Right atrium auricular region (tissue), 2 donors: ENCODE results near the gene ANP32A. TPM values are rescaled to one million over a fixed set of nuclear protein-coding genes. Genes with fewer than 3 reads are reported as not detected.
"Not testable (repeated sequence)": the region's sequence is repeated elsewhere in the genome, so short reads cannot be mapped to it uniquely, and the experiment has no call there.

Experiments
- DNase-seq: peaks from one replicate; pipeline ENCODE4 v3.0.0-alpha.2; 2019; ENCODE audit warnings: low spot score
- H3K27ac ChIP-seq, 2 donors: fragments of 200-600 bp; sonication (generic); 1 replicate in 1 of 2; 2 replicates in 1 of 2; pipeline ENCODE4 v1.5.1; 2016 to 2019
- H3K27me3 ChIP-seq, 2 donors: fragments of 200-600 bp; sonication (generic); one replicate each; pipeline versions ENCODE4 v1.5.1 to v1.6.0; 2017 to 2019
- H3K36me3 ChIP-seq: fragments of 200-600 bp; sonication (generic); one replicate; pipeline ENCODE4 v1.5.1; 2016
- H3K4me1 ChIP-seq, 2 donors: fragments of 200-600 bp; sonication (generic); one replicate each; pipeline versions ENCODE4 v1.5.1 to v1.6.0; 2017 to 2019
- H3K4me3 ChIP-seq, 2 donors: fragments of 200-600 bp; sonication (generic); 1 replicate in 1 of 2; 2 replicates in 1 of 2; pipeline ENCODE4 v1.5.1; 2017 to 2019; ENCODE audit warnings: mild to moderate bottlenecking in 1 of 2, moderate library complexity in 1 of 2
- H3K9me3 ChIP-seq, 2 donors: fragments of 200-600 bp; sonication (generic); one replicate each; pipeline ENCODE4 v1.5.1; 2019
- total RNA-seq, 2 donors: library from RNA; depleted of rRNA; stranded (reverse); fragments of >200 nt; gene quantifications; one replicate each; pipeline ENCODE4 v1.1.0, GENCODE V29; 2016
- TF ChIP-seq, protein P1 (sequence below), 2 donors: fragments of 200-600 bp; sonication (generic); IDR thresholded peaks; one replicate each; pipeline ENCODE4 v1.5.1; 2019; ENCODE audit warnings: antibody characterized with exemption in 2 of 2

The ANP32A gene
- total RNA-seq, 2 donors from 2014 or later, result 60.9 to 69.2 TPM

DNA sequence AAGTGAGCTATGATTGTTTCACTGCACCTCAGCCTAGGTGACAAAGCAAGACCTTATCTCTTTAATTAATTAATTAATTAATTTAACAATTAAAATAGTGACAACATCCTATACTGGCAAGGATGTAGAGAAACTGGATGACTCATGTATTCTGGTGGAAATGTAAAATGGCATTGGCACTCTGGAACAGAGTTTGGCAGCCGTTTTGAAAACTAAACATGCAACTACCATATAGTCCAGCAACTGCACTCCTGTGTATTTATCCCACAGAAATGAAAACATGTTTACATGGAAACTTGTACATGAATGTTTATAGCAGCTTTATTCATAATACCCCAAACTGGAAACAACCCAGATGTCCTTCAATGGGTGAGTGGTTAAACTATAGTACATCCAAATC lies 56.6 kb downstream of the ANP32A start:
- Histone ChIP-seq H3K9me3 (no peaks in the 10 kb centered on the region), H3K27ac (no peak overlapping the region), H3K4me3 (no peak overlapping the region), H3K36me3 (no peaks in the 10 kb centered on the region), H3K4me1 (no peaks in the 10 kb centered on the region), H3K27me3 (no peaks in the 10 kb centered on the region)
- no peak for DNase-seq
- TF ChIP-seq, protein P1, sequence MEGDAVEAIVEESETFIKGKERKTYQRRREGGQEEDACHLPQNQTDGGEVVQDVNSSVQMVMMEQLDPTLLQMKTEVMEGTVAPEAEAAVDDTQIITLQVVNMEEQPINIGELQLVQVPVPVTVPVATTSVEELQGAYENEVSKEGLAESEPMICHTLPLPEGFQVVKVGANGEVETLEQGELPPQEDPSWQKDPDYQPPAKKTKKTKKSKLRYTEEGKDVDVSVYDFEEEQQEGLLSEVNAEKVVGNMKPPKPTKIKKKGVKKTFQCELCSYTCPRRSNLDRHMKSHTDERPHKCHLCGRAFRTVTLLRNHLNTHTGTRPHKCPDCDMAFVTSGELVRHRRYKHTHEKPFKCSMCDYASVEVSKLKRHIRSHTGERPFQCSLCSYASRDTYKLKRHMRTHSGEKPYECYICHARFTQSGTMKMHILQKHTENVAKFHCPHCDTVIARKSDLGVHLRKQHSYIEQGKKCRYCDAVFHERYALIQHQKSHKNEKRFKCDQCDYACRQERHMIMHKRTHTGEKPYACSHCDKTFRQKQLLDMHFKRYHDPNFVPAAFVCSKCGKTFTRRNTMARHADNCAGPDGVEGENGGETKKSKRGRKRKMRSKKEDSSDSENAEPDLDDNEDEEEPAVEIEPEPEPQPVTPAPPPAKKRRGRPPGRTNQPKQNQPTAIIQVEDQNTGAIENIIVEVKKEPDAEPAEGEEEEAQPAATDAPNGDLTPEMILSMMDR (IDR thresholded peaks at IDR 0.05), result no peak

DNA sequence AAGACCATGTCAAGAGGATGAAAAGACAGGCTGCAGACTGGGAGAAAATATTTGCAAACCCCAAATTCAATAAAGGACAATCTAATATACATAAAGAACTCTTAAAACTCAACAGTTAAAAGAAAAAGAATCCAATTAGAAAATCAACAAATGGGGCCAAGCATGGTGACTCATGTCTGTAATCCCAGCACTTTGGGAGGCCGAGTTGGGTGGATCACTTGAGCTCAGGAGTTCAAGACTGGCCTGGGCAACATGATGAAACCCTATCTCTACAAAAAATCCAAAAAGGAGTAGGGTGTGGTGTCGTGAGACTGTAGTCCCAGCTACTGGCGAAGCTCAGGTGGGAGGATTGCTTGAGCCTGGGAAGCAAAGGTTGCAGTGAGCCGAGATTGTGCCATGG lies 57.6 kb downstream of the ANP32A start:
- H3K4me3 ChIP-seq, result no peak overlapping the region
- no peaks in the 10 kb centered on the region for H3K4me1 ChIP-seq
- H3K36me3 ChIP-seq, result no peaks in the 10 kb centered on the region
- no peaks in the 10 kb centered on the region for H3K9me3 ChIP-seq
- H3K27me3 ChIP-seq, result no peaks in the 10 kb centered on the region
- peak; percentile 40 for DNase-seq
- TF ChIP-seq, protein P1 (IDR thresholded peaks at IDR 0.05), result no peak
- H3K27ac ChIP-seq, result no peak overlapping the region

DNA sequence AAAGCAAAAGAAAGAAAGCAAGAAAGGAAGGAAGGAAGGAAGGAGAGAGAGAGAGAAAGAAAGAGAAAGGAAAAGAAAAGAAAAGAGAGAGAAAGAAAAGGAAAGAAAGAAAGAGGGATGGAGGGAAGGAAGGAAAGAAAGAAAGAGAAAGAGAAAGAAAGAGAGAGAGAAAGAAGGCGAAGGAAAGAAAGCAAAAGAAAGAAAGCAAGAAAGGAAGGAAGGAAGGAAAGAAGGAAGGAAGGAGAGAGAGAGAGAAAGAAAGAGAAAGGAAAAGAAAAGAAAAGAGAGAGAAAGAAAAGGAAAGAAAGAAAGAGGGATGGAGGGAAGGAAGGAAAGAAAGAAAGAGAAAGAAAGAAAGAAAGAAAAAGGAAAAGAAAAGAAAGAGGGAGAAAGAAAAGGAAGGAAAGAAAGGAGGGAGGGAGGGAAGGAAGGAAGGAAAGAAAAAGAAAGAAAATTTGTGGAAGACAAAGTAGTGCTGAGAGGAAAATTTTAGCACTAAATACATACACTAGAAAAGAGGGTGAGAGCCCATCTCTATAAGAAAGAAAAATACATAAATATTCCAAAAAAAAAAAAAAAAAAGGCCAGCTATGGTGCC lies 60.6 kb downstream of the ANP32A start:
- H3K4me1 ChIP-seq, H3K4me3 ChIP-seq, H3K27ac ChIP-seq, H3K27me3 ChIP-seq, H3K36me3 ChIP-seq, DNase-seq, H3K9me3 ChIP-seq: not testable (repeated sequence)

GRCh38 chr15:68755731-68756130 lies 65.0 kb downstream of the ANP32A start:
- no peak overlapping the region for H3K27ac ChIP-seq
- TF ChIP-seq, protein P1 (IDR thresholded peaks at IDR 0.05), result no peak
- H3K9me3 ChIP-seq, result no peaks in the 10 kb centered on the region
- no peaks in the 10 kb centered on the region for H3K36me3 ChIP-seq
- no peaks in the 10 kb centered on the region for H3K27me3 ChIP-seq
- H3K4me3 ChIP-seq, result no peak overlapping the region
- H3K4me1 ChIP-seq, result no peaks in the 10 kb centered on the region
- DNase-seq, result no peak

DNA sequence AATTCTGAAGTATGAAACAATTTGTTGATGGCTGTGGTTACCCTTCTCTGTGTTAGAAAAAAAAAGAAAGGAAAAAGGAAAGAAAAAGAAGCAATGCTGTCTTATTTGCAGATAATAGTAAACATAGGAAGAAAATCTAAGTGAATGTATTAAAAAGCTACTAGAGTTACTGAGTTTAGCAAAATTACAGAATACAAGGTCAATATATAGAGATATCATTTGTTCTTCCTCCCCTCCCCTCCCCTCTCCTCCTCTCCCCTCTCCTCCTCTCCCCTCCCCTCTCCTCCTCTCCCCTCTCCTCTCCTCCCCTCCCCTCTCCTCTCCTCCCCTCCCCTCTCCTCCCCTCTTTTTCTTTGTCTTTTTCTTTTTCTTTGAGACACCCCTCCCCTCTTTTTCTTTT lies 69.1 kb downstream of the ANP32A start:
- Histone ChIP-seq H3K9me3 (no peaks in the 10 kb centered on the region), H3K27ac (no peak overlapping the region), H3K36me3 (no peaks in the 10 kb centered on the region), H3K4me3 (no peak overlapping the region), H3K4me1 (no peaks in the 10 kb centered on the region), H3K27me3 (no peaks in the 10 kb centered on the region)
- TF ChIP-seq, protein P1 (IDR thresholded peaks at IDR 0.05), result no peak
- DNase-seq, result no peak

DNA sequence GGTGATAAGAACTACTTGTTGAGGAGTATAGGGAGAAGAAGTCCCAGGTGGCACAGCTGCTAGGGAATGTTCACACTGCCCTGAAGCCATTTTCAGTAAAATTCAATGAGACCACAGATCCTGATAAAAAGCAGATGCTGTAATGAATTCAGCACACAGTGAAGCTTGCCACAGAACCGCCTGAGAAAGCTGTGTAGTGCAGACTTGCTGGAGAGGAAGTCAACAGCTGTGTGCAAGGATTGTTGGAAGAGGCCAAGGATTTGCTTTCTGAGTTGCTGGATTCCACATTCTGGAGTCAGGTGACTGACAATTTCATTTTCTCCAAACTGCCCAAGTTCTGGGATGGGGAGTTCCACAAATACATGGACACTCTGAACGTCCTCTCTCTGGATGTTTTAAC lies 70.9 kb downstream of the ANP32A start:
- Histone ChIP-seq H3K4me1 (no peaks in the 10 kb centered on the region), H3K36me3 (no peaks in the 10 kb centered on the region), H3K4me3 (no peak overlapping the region), H3K9me3 (no peaks in the 10 kb centered on the region), H3K27me3 (no peaks in the 10 kb centered on the region), H3K27ac (no peak overlapping the region)
- DNase-seq, result no peak
- TF ChIP-seq, protein P1 (IDR thresholded peaks at IDR 0.05), result no peak
